LNCaP clone FGC (cell line): Measurements from ENCODE around the gene SH3RF2.

Experiments
- DNase-seq: peaks from one replicate; pipeline ENCODE4 v3.0.0-alpha.2; 2011; ENCODE audit warnings: low read depth
- H3K4me3 ChIP-seq: 2 replicates; pipeline ENCODE4 v1.5.1; 2011; ENCODE audit warnings: mild to moderate bottlenecking, low read depth, low read length, control low read depth
- CTCF ChIP-seq: IDR thresholded peaks from 2 replicates; pipeline ENCODE4 v1.5.1; 2012; ENCODE audit warnings: mild to moderate bottlenecking; ENCODE audit not compliant: control insufficient read depth, insufficient read depth; ENCODE audit errors: extremely low read depth

Gene SH3RF2

GRCh38 chr5:146000072-146000471 lies 63.7 kb downstream of the SH3RF2 start:
- DNase-seq: no peak
- H3K4me3 ChIP-seq: no peak overlapping the region
- TF ChIP-seq CTCF: no peak

GRCh38 chr5:146001544-146002190 lies 65.3 kb downstream of the SH3RF2 start:
- no peak for TF ChIP-seq CTCF
- DNase-seq: no peak

GRCh38 chr5:146002491-146002890 lies 66.1 kb downstream of the SH3RF2 start:
- H3K4me3 ChIP-seq: no peak overlapping the region
- TF ChIP-seq CTCF: no peak
- no peak for DNase-seq

More at GRCh38 chr5:146001544-146002190, 65.3 kb downstream of the SH3RF2 start:
- H3K4me3 ChIP-seq: no peak overlapping the region

GRCh38 chr5:146003852-146004251 lies 67.5 kb downstream of the SH3RF2 start:
- DNase-seq: no peak
- TF ChIP-seq CTCF: no peak
- H3K4me3 ChIP-seq: no peak overlapping the region

GRCh38 chr5:146005264-146005663 lies 68.9 kb downstream of the SH3RF2 start:
- no peak for DNase-seq
- TF ChIP-seq CTCF: no peak
- no peak overlapping the region for H3K4me3 ChIP-seq

- H3K4me3 ChIP-seq: no peak overlapping the region
- TF ChIP-seq CTCF: no peak
- DNase-seq: no peak
These were observed 69.3 kb downstream of the SH3RF2 start for GRCh38 chr5:146005723-146006122.
